Adipose tissue (tissue), 3 donors: ENCODE data around the gene NDUFS5. TPM values are rescaled to one million over a fixed set of nuclear protein-coding genes. Genes with fewer than 3 reads are reported as not detected.
A peak's percentile ranks its signal among the peaks of the same experiment; 100 is the strongest.
"Not testable (repeated sequence)": the region's sequence is repeated elsewhere in the genome, so short reads cannot be mapped to it uniquely, and the experiment has no call there.

ENCODE experiments used
- H3K27ac ChIP-seq: one replicate; pipeline ENCODE4 v1.5.1; 2013; ENCODE audit warnings: low read depth, low read length
- WGBS, 3 donors: extraction: QIAGEN DNeasy Blood & Tissue Kit; methylation state at CpG; one replicate each; pipeline ENCODE4 v1.1.7; 2013; 5-methylcytosine and 5-hydroxymethylcytosine counted together
- polyA plus RNA-seq, 3 donors: library from polyadenylated mRNA; stranded (reverse); fragments of 200-250 nt; gene quantifications; one replicate each; pipeline ENCODE4 v1.2.3, GENCODE V29; 2013
- donor health status: healthy with polysubstance abuse.
- donor health status: Bipolar disorder and iron deficiency.
- donor health status: healthy.

The NDUFS5 gene
- polyA plus RNA-seq, 3 donors, result 285 to 896 (median 625) TPM

GRCh38 chr1:39006726-39007645 lies 19.2 kb upstream of the NDUFS5 start:
- 92 to 94% (median 93%) methylated on average over 13 of the region's 13 CpGs for WGBS, 3 donors
- no peak overlapping the region for H3K27ac ChIP-seq

GRCh38 chr1:39014956-39015355 lies 11.2 kb upstream of the NDUFS5 start:
- 86 to 92% (median 90%) methylated on average over 8 of the region's 8 CpGs for WGBS, 3 donors
- not testable (repeated sequence) for H3K27ac ChIP-seq

- H3K27ac ChIP-seq, result no peak overlapping the region
- 66 to 88% (median 85%) methylated on average over 10 of the region's 10 CpGs for WGBS, 3 donors
Observed at GRCh38 chr1:39016604-39017171, 9.5 kb upstream of the NDUFS5 start.

GRCh38 chr1:39017266-39017665 lies 8.9 kb upstream of the NDUFS5 start:
- H3K27ac ChIP-seq, result no peak overlapping the region
- WGBS, 3 donors, result 78 to 81% (median 81%) methylated on average over 5 of the region's 5 CpGs

GRCh38 chr1:39020494-39020893 lies 5.7 kb upstream of the NDUFS5 start:
- 26 to 93% (median 42%) methylated on average over 1 of the region's 1 CpG for WGBS, 3 donors
- H3K27ac ChIP-seq, result not testable (repeated sequence)

GRCh38 chr1:39021426-39021825 lies 4.7 kb upstream of the NDUFS5 start:
- no peak overlapping the region for H3K27ac ChIP-seq
- 56 to 75% (median 62%) methylated on average over 1 of the region's 1 CpG for WGBS, 3 donors

- no peak overlapping the region for H3K27ac ChIP-seq
- 40 to 74% (median 64%) methylated on average over 1 of the region's 1 CpG for WGBS, 3 donors
Observed at GRCh38 chr1:39023140-39023539, 3.0 kb upstream of the NDUFS5 start.

GRCh38 chr1:39026866-39027507 lies 837 bp downstream of the NDUFS5 start:
- no peak overlapping the region for H3K27ac ChIP-seq
- WGBS, 3 donors, result 29 to 42% (median 33%) methylated on average over 30 of the region's 30 CpGs

- WGBS, 3 donors, result 59 to 69% (median 64%) methylated on average over 6 of the region's 6 CpGs
- H3K27ac ChIP-seq, result no peak overlapping the region
Observed at GRCh38 chr1:39034114-39034654, 8.0 kb downstream of the NDUFS5 start.

- WGBS, 3 donors, result 76 to 89% (median 87%) methylated on average over 5 of the region's 5 CpGs
- H3K27ac ChIP-seq, result no peak overlapping the region
Observed at GRCh38 chr1:39036678-39037077, 10.5 kb downstream of the NDUFS5 start.

- WGBS, 3 donors, result 58 to 91% (median 75%) methylated on average over 3 of the region's 3 CpGs
Observed at GRCh38 chr1:39043513-39043912, 17.4 kb downstream of the NDUFS5 start.

GRCh38 chr1:39044762-39045161 lies 18.6 kb downstream of the NDUFS5 start:
- H3K27ac ChIP-seq, result no peak overlapping the region
- 84 to 96% (median 93%) methylated on average over 1 of the region's 1 CpG for WGBS, 3 donors

More at GRCh38 chr1:39043513-39043912, 17.4 kb downstream of the NDUFS5 start:
- no peak overlapping the region for H3K27ac ChIP-seq

GRCh38 chr1:39045231-39045630 lies 19.1 kb downstream of the NDUFS5 start:
- no peak overlapping the region for H3K27ac ChIP-seq
- WGBS, 3 donors, result 77 to 83% (median 78%) methylated on average over 8 of the region's 8 CpGs

- peak overlapping the region; percentile 78 for H3K27ac ChIP-seq
- 73 to 78% (median 73%) methylated on average over 6 of the region's 6 CpGs for WGBS, 3 donors
Observed at GRCh38 chr1:39046613-39047210, 20.6 kb downstream of the NDUFS5 start.

- peak overlapping the region; percentile 78 for H3K27ac ChIP-seq
- WGBS, 3 donors, result 50 to 67% (median 51%) methylated on average over 12 of the region's 12 CpGs
Observed at GRCh38 chr1:39047374-39048229, 21.5 kb downstream of the NDUFS5 start.

GRCh38 chr1:39048745-39049370 lies 22.7 kb downstream of the NDUFS5 start:
- 77 to 88% (median 84%) methylated on average over 7 of the region's 7 CpGs for WGBS, 3 donors
- H3K27ac ChIP-seq, result no peak overlapping the region

GRCh38 chr1:39050001-39050400 lies 23.9 kb downstream of the NDUFS5 start:
- no peak overlapping the region for H3K27ac ChIP-seq
- 90 to 97% (median 96%) methylated on average over 4 of the region's 4 CpGs for WGBS, 3 donors
